HCT116 (cell line): Measurements from ENCODE around the gene IDH3G. TPM values are rescaled to one million over a fixed set of nuclear protein-coding genes. Genes with fewer than 3 reads are reported as not detected.

ENCODE experiments used
- ATAC-seq: fragments of 200-7000 bp; cut with Tn5 transposase; 2 replicates; pipeline ENCODE4 v1.9.1; 2020; ENCODE audit warnings: mild to moderate bottlenecking, moderate library complexity
- Bru-seq: library from RNA; stranded (reverse); fragments of 400-500 nt; gene quantifications from one replicate; lab custom pipeline; 2021; lab: Mats Ljungman, UMichigan
- BruChase-seq, 2 experiments: library from RNA; stranded (reverse); fragments of 400-500 nt; gene quantifications; one replicate each; lab custom pipeline; 2021; lab: Mats Ljungman, UMichigan
- BruUV-seq: library from RNA; stranded (reverse); fragments of 400-500 nt; replicated peaks from 2 replicates; lab custom pipeline; 2021; lab: Mats Ljungman, UMichigan
- CTCF ChIA-PET: fragments of 300-600 bp; sonication (Branson Sonifier 250); formaldehyde crosslinking; loops from one replicate; lab custom pipeline; 2021; ENCODE audit warnings: antibody characterized with exemption; lab: Charles Lee
- POLR2A ChIA-PET: fragments of 300-600, 350-600 bp; sonication (Branson Sonifier 250); formaldehyde crosslinking; loops from one replicate; lab custom pipeline; 2021; ENCODE audit warnings: antibody characterized with exemption; lab: Charles Lee
- RAD21 ChIA-PET, 2 experiments: fragments of 300-600 bp; sonication (Branson Sonifier 250); formaldehyde crosslinking; loops; one replicate each; lab custom pipeline; 2023; ENCODE audit warnings: low total read pairs in 2 of 2; ENCODE audit not compliant: uncharacterized antibody in 2 of 2, unreplicated experiment in 2 of 2, low non-redundant PET in 1 of 2; lab: Charles Lee
- DNase-seq: peaks from one replicate; pipeline ENCODE4 v3.0.0-alpha.2; 2010; ENCODE audit warnings: low read depth, low spot score
- H2AFZ ChIP-seq: fragments of 200-600 bp; shearing (Covaris generic), sonication (generic); 2 replicates; pipeline ENCODE4 v1.6.1; 2017; ENCODE audit warnings: low read depth, mixed run types, mixed read lengths, antibody characterized with exemption, low read length; ENCODE audit not compliant: poor library complexity, severe bottlenecking
- H3K27ac ChIP-seq: 2 replicates; pipeline ENCODE4 v1.5.1; 2012; ENCODE audit warnings: low read depth, low read length
- H3K27me3 ChIP-seq: fragments of 200-600 bp; sonication (generic); 2 replicates; pipeline ENCODE4 v1.6.1; 2016; ENCODE audit warnings: mixed run types, low read length, mixed read lengths; ENCODE audit not compliant: insufficient read depth
- H3K36me3 ChIP-seq, 2 experiments: fragments of 200-500 bp in 1 of 2; fragments of 200-600 bp in 1 of 2; sonication (Bioruptor generic) in 1 of 2; sonication (generic) in 1 of 2; 2 replicates each; pipeline versions ENCODE4 v1.5.1 to v1.6.1; 2014 to 2016; ENCODE audit warnings: low read length in 2 of 2, inconsistent platforms in 1 of 2, mixed read lengths in 1 of 2, mixed run types in 1 of 2; ENCODE audit not compliant: insufficient read depth in 2 of 2, control insufficient read depth in 1 of 2
- H3K4me1 ChIP-seq, 2 experiments: fragments of 200-600 bp in 1 of 2; sonication (generic) in 1 of 2; 2 replicates each; pipeline versions ENCODE4 v1.5.1 to v1.6.1; 2012 to 2017; ENCODE audit warnings: low read length in 2 of 2, inconsistent platforms in 1 of 2, mild to moderate bottlenecking in 1 of 2, mixed read lengths in 1 of 2, mixed run types in 1 of 2, moderate library complexity in 1 of 2; ENCODE audit not compliant: insufficient read depth in 2 of 2, control insufficient read depth in 1 of 2
- H3K4me2 ChIP-seq: fragments of 200-600 bp; sonication (generic); 2 replicates; pipeline ENCODE4 v1.6.1; 2017; ENCODE audit warnings: mixed run types, low read length, mixed read lengths
- H3K4me3 ChIP-seq, 2 experiments: fragments of 200-600 bp in 1 of 2; sonication (generic) in 1 of 2; replicated peaks in 1 of 2; 2 replicates each; pipeline ENCODE4 v1.5.1; 2011 to 2016; ENCODE audit warnings: low read length in 2 of 2, control low read depth in 1 of 2, low read depth in 1 of 2, mild to moderate bottlenecking in 1 of 2, mixed read lengths in 1 of 2, mixed run types in 1 of 2
- H3K79me2 ChIP-seq: fragments of 200-600 bp; sonication (generic); 2 replicates; pipeline ENCODE4 v1.6.1; 2017; ENCODE audit warnings: mild to moderate bottlenecking, mixed run types, low read length, moderate library complexity, mixed read lengths; ENCODE audit not compliant: insufficient read depth
- H3K9ac ChIP-seq: fragments of 200-600 bp; sonication (generic); 2 replicates; pipeline ENCODE4 v1.6.1; 2016; ENCODE audit warnings: low read length, mixed read lengths
- H3K9me2 ChIP-seq: fragments of 200-600 bp; sonication (generic), shearing (Covaris generic); 2 replicates; pipeline ENCODE4 v1.6.1; 2017; ENCODE audit warnings: mixed run types, mild to moderate bottlenecking, moderate library complexity; ENCODE audit not compliant: insufficient read depth
- H3K9me3 ChIP-seq, 2 experiments: fragments of 200-500 bp in 1 of 2; fragments of 200-600 bp in 1 of 2; sonication (Bioruptor generic) in 1 of 2; sonication (generic) in 1 of 2; 2 replicates each; pipeline ENCODE4 v1.6.1; 2014 to 2017; ENCODE audit warnings: low read length in 2 of 2, mixed read lengths in 2 of 2, inconsistent platforms in 1 of 2, low read depth in 1 of 2, mild to moderate bottlenecking in 1 of 2, mixed run types in 1 of 2, moderate library complexity in 1 of 2; ENCODE audit not compliant: control insufficient read depth in 1 of 2, insufficient read depth in 1 of 2
- H4K20me1 ChIP-seq: fragments of 200-600 bp; sonication (generic), shearing (Covaris generic); 2 replicates; pipeline ENCODE4 v1.6.1; 2017; ENCODE audit warnings: mixed run types, mild to moderate bottlenecking, moderate library complexity; ENCODE audit not compliant: insufficient read depth
- CBX3 ChIP-seq: IDR thresholded peaks from 2 replicates; pipeline ENCODE4 v1.6.1; 2012; ENCODE audit warnings: low read depth
- EZH2phosphoT487 ChIP-seq: fragments of 200-600 bp; IDR thresholded peaks from 2 replicates; pipeline ENCODE4 v1.6.1; 2018; ENCODE audit warnings: antibody characterized with exemption, borderline replicate concordance
- POLR2AphosphoS5 ChIP-seq: IDR thresholded peaks from 2 replicates; pipeline ENCODE4 v1.6.1; 2011; ENCODE audit warnings: mild to moderate bottlenecking, low read depth, low read length, moderate library complexity
- RAD21 ChIP-seq: IDR thresholded peaks from 2 replicates; pipeline ENCODE4 v1.6.1; 2012; ENCODE audit warnings: low read depth, mild to moderate bottlenecking
- TCF7L2 ChIP-seq: IDR thresholded peaks from 2 replicates; pipeline ENCODE4 v1.7.0; 2011; ENCODE audit warnings: borderline replicate concordance, inconsistent platforms; ENCODE audit not compliant: insufficient read depth, insufficient read length; ENCODE audit errors: extremely low read depth
- YY1 ChIP-seq: IDR thresholded peaks from 2 replicates; pipeline ENCODE4 v1.6.1; 2011; ENCODE audit warnings: low read length, low read depth, moderate library complexity, mild to moderate bottlenecking; ENCODE audit not compliant: insufficient replicate concordance; ENCODE audit errors: extremely low read depth
- ZFX ChIP-seq: fragments of 450-650 bp; IDR thresholded peaks from 2 replicates; pipeline ENCODE4 v1.6.1; 2017
- ZNF274 ChIP-seq: fragments of 200-500 bp; sonication (Bioruptor generic); IDR thresholded peaks from 2 replicates; pipeline ENCODE4 v1.6.1; 2014; ENCODE audit warnings: mild to moderate bottlenecking, low read depth, low read length, inconsistent platforms
- intact Hi-C: fragments of 100-400 bp; cut with micrococcal nuclease; formaldehyde crosslinking; loops from 2 replicates; pipeline ENCODE4 v1.10.0; 2022
- long read RNA-seq: library from polyadenylated mRNA; unstranded; transcript quantifications from one replicate; pipeline ENCODE4 v2.0.0, GENCODE V29; 2021; ENCODE audit not compliant: unreplicated experiment
- polyA plus RNA-seq: library from polyadenylated mRNA; unstranded; fragments of >200 nt; gene quantifications from 2 replicates; pipeline ENCODE4 v1.2.1, GENCODE V29; 2012; ENCODE audit warnings: missing spikeins
- total RNA-seq: library from RNA; stranded (reverse); gene quantifications from one replicate; pipeline ENCODE4 v1.2.1, GENCODE V29; 2021; ENCODE audit not compliant: unreplicated experiment
- TF ChIP-seq, protein P1 (sequence below): IDR thresholded peaks from 2 replicates; pipeline ENCODE4 v1.6.1; 2012; ENCODE audit warnings: low read depth
- TF ChIP-seq, protein P2 (sequence below): IDR thresholded peaks from 2 replicates; pipeline ENCODE4 v1.6.1; 2011; ENCODE audit warnings: mild to moderate bottlenecking, low read length, moderate library complexity; ENCODE audit not compliant: insufficient replicate concordance; ENCODE audit errors: extremely low read depth

IDH3G gene
- 49.7 TPM for total RNA-seq
- 88.3 and 106 TPM in 2 replicates for polyA plus RNA-seq
- percentile 67 among the genes with signal in this experiment for Bru-seq, nascent RNA
- BruChase-seq, experiment 1, labeled RNA remaining after a 6-hour chase = percentile 80 among the genes with signal in this experiment
- percentile 82 among the genes with signal in this experiment for BruChase-seq, experiment 2, labeled RNA remaining after a 2-hour chase
- long read RNA-seq, partial matches to known transcripts = 23 of 102 reads
- long read RNA-seq, other reads (novel, unspliced or antisense) = 79 of 102 reads

DNA sequence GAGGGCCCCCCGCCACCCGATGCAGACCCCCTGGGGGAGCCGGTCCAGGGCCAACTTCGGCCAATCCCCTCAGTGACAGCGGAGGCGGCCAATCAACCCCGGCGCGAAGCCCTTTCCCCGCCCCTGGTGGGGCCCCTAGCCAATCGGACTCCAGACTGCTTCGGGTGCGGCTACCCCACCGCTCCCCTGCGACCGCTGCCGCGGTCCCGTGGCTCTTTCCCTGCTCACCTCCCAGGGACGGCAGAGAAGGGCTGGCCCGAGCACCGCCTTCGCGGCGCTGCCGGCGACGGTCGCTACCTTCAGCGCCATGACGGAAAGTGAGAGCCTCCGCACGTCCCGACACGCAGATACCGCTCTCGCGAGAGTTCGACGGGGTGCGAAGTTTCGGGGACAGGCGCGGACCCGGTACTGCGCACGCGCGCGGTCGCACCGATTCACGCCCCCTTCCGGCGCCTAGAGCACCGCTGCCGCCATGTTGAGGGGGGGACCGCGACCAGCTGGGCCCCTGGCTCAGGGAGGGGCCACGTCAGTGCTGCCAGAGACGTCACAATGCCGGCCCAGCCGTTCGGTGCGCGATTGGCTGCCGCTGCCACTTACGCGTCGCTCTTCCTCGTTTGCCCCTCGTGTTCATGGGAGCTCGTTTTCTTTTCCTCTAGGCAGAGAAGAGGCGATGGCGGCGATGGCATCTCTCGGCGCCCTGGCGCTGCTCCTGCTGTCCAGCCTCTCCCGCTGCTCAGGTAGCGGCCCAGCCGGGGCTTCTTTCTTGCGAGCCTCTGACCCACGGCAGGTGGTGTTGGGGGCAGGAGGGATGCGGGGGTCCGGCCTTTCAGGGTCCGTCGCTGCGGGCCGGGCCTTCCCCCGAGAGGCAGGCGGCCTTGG lies at the start of gene IDH3G, which contains the start of gene SSR4:
Gene IDH3G (minus strand): TSS at position 358 of the 879 bp plus-strand sequence. CDS start 49 bp downstream, at position 309.
Gene SSR4 (plus strand): TSS at position 651 of the 879 bp plus-strand sequence. CDS start 20 bp downstream, at position 671.
- RAD21 ChIA-PET = interaction anchor here in 1 of 2 experiments (1.0 kb wide), 1 partner anchor 90 kb away, joined by 3 read pairs; no protein-coding TSS in a partner anchor
- Histone ChIP-seq H2AFZ (no peak within 1 kb of the TSS), H3K9ac (peak within 1 kb of the TSS; percentile 84), H3K79me2 (peaks cover 46% of the 10 kb centered on the region), H4K20me1 (no peaks in the 10 kb centered on the region), H3K27ac (peak within 1 kb of the TSS; percentile 80)
- TF ChIP-seq RAD21 = no peak
- TF ChIP-seq, protein P1, sequence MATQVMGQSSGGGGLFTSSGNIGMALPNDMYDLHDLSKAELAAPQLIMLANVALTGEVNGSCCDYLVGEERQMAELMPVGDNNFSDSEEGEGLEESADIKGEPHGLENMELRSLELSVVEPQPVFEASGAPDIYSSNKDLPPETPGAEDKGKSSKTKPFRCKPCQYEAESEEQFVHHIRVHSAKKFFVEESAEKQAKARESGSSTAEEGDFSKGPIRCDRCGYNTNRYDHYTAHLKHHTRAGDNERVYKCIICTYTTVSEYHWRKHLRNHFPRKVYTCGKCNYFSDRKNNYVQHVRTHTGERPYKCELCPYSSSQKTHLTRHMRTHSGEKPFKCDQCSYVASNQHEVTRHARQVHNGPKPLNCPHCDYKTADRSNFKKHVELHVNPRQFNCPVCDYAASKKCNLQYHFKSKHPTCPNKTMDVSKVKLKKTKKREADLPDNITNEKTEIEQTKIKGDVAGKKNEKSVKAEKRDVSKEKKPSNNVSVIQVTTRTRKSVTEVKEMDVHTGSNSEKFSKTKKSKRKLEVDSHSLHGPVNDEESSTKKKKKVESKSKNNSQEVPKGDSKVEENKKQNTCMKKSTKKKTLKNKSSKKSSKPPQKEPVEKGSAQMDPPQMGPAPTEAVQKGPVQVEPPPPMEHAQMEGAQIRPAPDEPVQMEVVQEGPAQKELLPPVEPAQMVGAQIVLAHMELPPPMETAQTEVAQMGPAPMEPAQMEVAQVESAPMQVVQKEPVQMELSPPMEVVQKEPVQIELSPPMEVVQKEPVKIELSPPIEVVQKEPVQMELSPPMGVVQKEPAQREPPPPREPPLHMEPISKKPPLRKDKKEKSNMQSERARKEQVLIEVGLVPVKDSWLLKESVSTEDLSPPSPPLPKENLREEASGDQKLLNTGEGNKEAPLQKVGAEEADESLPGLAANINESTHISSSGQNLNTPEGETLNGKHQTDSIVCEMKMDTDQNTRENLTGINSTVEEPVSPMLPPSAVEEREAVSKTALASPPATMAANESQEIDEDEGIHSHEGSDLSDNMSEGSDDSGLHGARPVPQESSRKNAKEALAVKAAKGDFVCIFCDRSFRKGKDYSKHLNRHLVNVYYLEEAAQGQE = no peak
- TF ChIP-seq EZH2phosphoT487 = no peak
- no peak for TF ChIP-seq CBX3
- peak; percentile 26 for TF ChIP-seq TCF7L2
- TF ChIP-seq YY1 = peak; percentile 90
- TF ChIP-seq ZNF274 = no peak
- TF ChIP-seq, protein P2, sequence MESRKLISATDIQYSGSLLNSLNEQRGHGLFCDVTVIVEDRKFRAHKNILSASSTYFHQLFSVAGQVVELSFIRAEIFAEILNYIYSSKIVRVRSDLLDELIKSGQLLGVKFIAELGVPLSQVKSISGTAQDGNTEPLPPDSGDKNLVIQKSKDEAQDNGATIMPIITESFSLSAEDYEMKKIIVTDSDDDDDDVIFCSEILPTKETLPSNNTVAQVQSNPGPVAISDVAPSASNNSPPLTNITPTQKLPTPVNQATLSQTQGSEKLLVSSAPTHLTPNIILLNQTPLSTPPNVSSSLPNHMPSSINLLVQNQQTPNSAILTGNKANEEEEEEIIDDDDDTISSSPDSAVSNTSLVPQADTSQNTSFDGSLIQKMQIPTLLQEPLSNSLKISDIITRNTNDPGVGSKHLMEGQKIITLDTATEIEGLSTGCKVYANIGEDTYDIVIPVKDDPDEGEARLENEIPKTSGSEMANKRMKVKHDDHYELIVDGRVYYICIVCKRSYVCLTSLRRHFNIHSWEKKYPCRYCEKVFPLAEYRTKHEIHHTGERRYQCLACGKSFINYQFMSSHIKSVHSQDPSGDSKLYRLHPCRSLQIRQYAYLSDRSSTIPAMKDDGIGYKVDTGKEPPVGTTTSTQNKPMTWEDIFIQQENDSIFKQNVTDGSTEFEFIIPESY = peak; percentile 92
- peak; percentile 67; the same call in 1 of the 2 replicates for TF ChIP-seq ZFX
- peak; percentile 70 for TF ChIP-seq POLR2AphosphoS5
- TF ChIP-seq, all 23 proteins: peak for 5
- intact Hi-C loops = no loop called here
- H3K4me1 ChIP-seq = peaks cover 0 to 17% of the 10 kb centered on the region in 2 experiments; a peak in 2 of 4 replicates
- ATAC-seq = peak; percentile 89
- peak within 1 kb of the TSS; percentile 86 for H3K4me2 ChIP-seq
- H3K9me3 ChIP-seq = no peaks in the 10 kb centered on the region
- no peaks in the 10 kb centered on the region for H3K27me3 ChIP-seq
- no peaks in the 10 kb centered on the region for H3K9me2 ChIP-seq
- ChIA-PET CTCF (interaction anchor here (1.5 kb wide), 1 partner anchor 15 kb away, joined by 4 read pairs; no protein-coding TSS in a partner anchor), POLR2A (interaction anchor here (0.7 to 1.3 kb wide), 4 partner anchors 10 to 151 kb away, joined by 3 to 7 read pairs (median 4); partner anchors contain the start of gene ARHGAP4)
- DNase-seq = peak; percentile 78
- H3K4me3 ChIP-seq = peak within 1 kb of the TSS; percentile 76 to 77
- BruUV-seq = no TSS peak
- peaks cover 0 to 6% of the 10 kb centered on the region in 2 experiments; a peak in 1 of 4 replicates for H3K36me3 ChIP-seq
